ENCODE measurements around the gene AP3S2. TPM values are rescaled to one million over a fixed set of nuclear protein-coding genes. Genes with fewer than 3 reads are reported as not detected.

The AP3S2 gene
- polyA plus RNA-seq, 1 donor (not counting 4 experiments of a cell fraction or from before 2014, with no cell fraction given): 34.6 TPM

DNA sequence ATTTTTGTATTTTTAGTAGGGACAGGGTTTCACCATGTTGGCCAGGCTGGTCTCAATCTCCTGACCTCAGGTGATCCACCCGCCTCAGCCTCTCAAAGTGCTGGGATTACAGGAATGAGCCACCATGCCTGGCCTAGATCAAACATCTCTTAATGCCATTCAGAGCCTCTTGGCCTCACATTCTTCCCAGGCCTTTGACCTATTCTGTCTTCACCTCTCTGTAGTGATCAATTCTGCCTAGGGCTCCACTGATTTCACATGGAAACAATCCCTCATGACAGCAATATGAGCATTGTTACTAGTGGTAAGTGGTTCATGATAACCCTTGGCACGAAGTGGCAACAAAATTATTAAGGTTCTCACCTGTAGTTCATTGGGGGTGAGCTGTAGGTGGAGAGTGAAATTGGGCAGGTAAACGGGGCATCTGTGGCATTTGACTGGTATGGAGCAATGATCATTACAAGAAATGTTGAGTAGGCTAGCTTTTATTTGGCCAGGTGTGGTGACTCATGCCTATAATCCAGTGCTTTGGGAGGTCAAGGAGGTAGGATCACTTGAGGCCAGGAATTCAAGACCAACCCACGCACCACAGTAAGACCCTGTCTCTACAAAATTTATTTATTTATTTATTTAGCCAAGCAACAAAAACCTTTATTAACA lies 23.8 kb upstream of the AP3S2 start:
- Histone ChIP-seq H2AFZ (ENCODE audit: control insufficient read depth, low read length) (no peak overlapping the region), H3K4me1 (ENCODE audit: control insufficient read depth, extremely low read depth, insufficient read depth, low read length) (peaks cover 9% of the 10 kb centered on the region), H3K9ac (ENCODE audit: control insufficient read depth, extremely low read depth, insufficient read depth, low read length) (no peak overlapping the region), H3K27ac (ENCODE audit: control insufficient read depth, insufficient read depth, low read length) (no peak overlapping the region), H3K9me1 (ENCODE audit: control insufficient read depth, extremely low read depth, insufficient read depth, low read length) (no peaks in the 10 kb centered on the region), H3K4me2 (ENCODE audit: control insufficient read depth, extremely low read depth, insufficient read depth, low read depth, low read length) (no peak overlapping the region), H4K20me1 (ENCODE audit: control insufficient read depth, extremely low read depth, insufficient read depth, low read length) (no peaks in the 10 kb centered on the region), H3K79me2 (ENCODE audit: control insufficient read depth, insufficient read depth, low read length) (no peaks in the 10 kb centered on the region), H3K4me3 (ENCODE audit: control insufficient read depth in 2 of 3, extremely low read depth in 1 of 3, insufficient read depth in 2 of 3, low read depth in 1 of 3, low read length in 3 of 3) (no peak overlapping the region), H3K9me3 (ENCODE audit: control insufficient read depth, low read depth, low read length) (no peaks in the 10 kb centered on the region), H3K36me3 (ENCODE audit: control insufficient read depth in 2 of 2, extremely low read depth in 1 of 2, insufficient read depth in 2 of 2, low read length in 2 of 2) (no peaks in the 10 kb centered on the region), H3K27me3 (ENCODE audit: control insufficient read depth, extremely low read depth, insufficient read depth, low read length) (no peaks in the 10 kb centered on the region)
- TF ChIP-seq EZH2 (IDR thresholded peaks at IDR 0.05; ENCODE audit: low read length) (no peak), CTCF (optimal IDR thresholded peaks at IDR 0.05 in 1 of 3, IDR thresholded peaks at IDR 0.05 in 1 of 3, conservative IDR thresholded peaks at IDR 0.05 in 1 of 3; ENCODE audit: extremely low read depth in 1 of 3, insufficient read depth in 2 of 3, low read length in 3 of 3) (no peak)
- dilution Hi-C loops (cut with MboI; ENCODE audit: extremely low pct_ligation_motif_present, low sequenced_read_pairs): no loop called here
- DNase-seq (ENCODE audit: low read depth, low spot score): no peak
- FAIRE-seq: no peak

DNA sequence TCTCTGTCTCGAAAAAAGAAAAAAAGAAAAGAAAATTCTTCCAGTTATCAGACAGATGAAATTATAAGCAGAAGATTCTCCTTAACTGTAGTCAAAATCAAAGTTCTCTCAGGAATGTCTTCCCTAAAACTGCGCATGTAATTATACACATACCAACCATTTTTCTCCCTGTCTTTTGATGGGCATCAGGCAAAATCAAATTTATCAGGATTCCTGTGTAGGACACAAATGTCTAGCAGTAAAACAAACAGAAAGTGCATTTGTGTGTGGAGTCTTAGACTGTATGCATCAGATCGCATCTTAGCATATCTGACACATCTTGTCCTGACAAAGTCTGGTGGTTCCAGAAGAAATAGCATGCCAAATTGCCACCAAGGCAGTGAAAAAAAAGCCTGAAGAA lies 22.9 kb upstream of the AP3S2 start:
- DNase-seq (ENCODE audit: low read depth, low spot score) (no peak), FAIRE-seq (no peak)
- Histone ChIP-seq H3K9me1 (ENCODE audit: control insufficient read depth, extremely low read depth, insufficient read depth, low read length) (no peaks in the 10 kb centered on the region), H3K9ac (ENCODE audit: control insufficient read depth, extremely low read depth, insufficient read depth, low read length) (no peak overlapping the region), H3K79me2 (ENCODE audit: control insufficient read depth, insufficient read depth, low read length) (no peaks in the 10 kb centered on the region), H2AFZ (ENCODE audit: control insufficient read depth, low read length) (no peak overlapping the region), H3K27ac (ENCODE audit: control insufficient read depth, insufficient read depth, low read length) (no peak overlapping the region), H3K4me1 (ENCODE audit: control insufficient read depth, extremely low read depth, insufficient read depth, low read length) (peaks cover 9% of the 10 kb centered on the region), H3K36me3 (ENCODE audit: control insufficient read depth in 2 of 2, extremely low read depth in 1 of 2, insufficient read depth in 2 of 2, low read length in 2 of 2) (no peaks in the 10 kb centered on the region), H4K20me1 (ENCODE audit: control insufficient read depth, extremely low read depth, insufficient read depth, low read length) (no peaks in the 10 kb centered on the region), H3K9me3 (ENCODE audit: control insufficient read depth, low read depth, low read length) (no peaks in the 10 kb centered on the region), H3K4me3 (ENCODE audit: control insufficient read depth in 2 of 3, extremely low read depth in 1 of 3, insufficient read depth in 2 of 3, low read depth in 1 of 3, low read length in 3 of 3) (no peak overlapping the region), H3K4me2 (ENCODE audit: control insufficient read depth, extremely low read depth, insufficient read depth, low read depth, low read length) (no peak overlapping the region), H3K27me3 (ENCODE audit: control insufficient read depth, extremely low read depth, insufficient read depth, low read length) (no peaks in the 10 kb centered on the region)
- dilution Hi-C loops (cut with MboI; ENCODE audit: extremely low pct_ligation_motif_present, low sequenced_read_pairs): no loop called here
- TF ChIP-seq EZH2 (IDR thresholded peaks at IDR 0.05; ENCODE audit: low read length): no peak
- no peak for TF ChIP-seq CTCF (optimal IDR thresholded peaks at IDR 0.05 in 1 of 3, IDR thresholded peaks at IDR 0.05 in 1 of 3, conservative IDR thresholded peaks at IDR 0.05 in 1 of 3; ENCODE audit: extremely low read depth in 1 of 3, insufficient read depth in 2 of 3, low read length in 3 of 3)
